EH (cell line): Measurements from ENCODE around the gene UVRAG.
A peak's percentile ranks its signal among the peaks of the same experiment; 100 is the strongest.
"Not testable (repeated sequence)": the region's sequence is repeated elsewhere in the genome, so short reads cannot be mapped to it uniquely, and the experiment has no call there.

Experiments
- DNase-seq: peaks from one replicate; pipeline ENCODE4 v3.0.0-alpha.2; 2015; ENCODE audit warnings: low read depth

The UVRAG gene

DNA sequence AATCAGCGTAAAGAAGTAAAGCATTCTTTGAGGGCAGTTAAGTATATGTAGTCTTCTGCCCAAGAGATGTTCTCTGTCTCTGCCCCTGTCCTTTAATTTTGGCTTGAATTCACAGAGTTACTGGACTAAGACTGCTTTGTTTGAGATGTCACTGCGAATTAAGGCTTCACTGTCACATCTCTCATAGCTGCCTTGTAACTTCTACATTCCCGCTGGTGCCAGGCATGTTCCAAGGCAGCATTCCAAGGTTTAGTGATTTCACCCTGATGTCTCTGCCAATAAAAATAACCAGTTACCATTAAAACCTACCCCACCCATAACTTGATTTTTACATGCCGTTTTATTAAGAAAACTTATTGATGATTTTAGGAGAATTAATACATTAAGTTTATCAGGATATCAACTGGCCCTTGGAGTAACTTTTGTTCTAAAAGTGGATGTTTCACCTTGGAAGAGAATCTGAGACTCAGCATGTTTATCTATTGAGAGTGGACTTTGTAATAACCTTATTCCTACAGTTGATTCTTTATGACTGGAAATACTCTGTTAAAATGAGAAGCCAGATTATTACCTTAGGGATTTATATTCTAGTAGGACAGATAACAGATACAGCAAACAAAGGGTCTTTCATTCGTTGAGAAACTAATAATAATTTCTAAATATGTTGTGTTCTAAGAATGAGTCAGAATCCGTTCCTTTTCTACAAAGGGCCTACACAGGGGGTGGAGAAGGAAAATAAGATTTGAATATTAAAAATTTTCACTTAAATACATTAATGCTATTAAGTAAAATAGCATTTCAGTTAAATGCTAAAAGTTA, 110.2 kb downstream of the UVRAG start:
- DNase-seq: peak; percentile 67

GRCh38 chr11:75925785-75926164, 110.8 kb downstream of the UVRAG start:
- peak; percentile 52 for DNase-seq

GRCh38 chr11:75929706-75930105, 114.7 kb downstream of the UVRAG start:
- no peak for DNase-seq

- no peak for DNase-seq
Measured at GRCh38 chr11:75930534-75930933, 115.5 kb downstream of the UVRAG start.

DNA sequence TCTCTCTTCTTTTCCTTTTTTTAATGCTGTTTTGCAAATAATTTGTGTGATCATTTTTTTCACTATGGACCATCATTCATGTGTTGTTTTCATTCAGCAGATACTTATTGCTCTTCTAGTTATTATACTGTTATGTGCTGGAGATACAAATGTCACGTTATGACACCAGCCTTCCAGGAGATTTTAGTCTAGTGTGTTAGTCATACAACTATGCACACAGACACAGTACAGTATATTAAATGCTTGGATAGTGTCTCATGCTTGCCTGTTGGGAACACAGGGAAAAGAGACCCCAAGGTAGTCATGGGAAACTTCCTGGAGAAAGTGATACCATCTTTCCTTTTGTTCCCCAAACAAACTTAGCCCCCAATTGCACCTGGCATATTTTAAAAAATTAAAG, 116.1 kb downstream of the UVRAG start:
- peak; percentile 50 for DNase-seq

- not testable (repeated sequence) for DNase-seq
Measured at GRCh38 chr11:75933736-75934135, 118.7 kb downstream of the UVRAG start.

GRCh38 chr11:75934851-75935250, 119.8 kb downstream of the UVRAG start:
- no peak for DNase-seq

DNA sequence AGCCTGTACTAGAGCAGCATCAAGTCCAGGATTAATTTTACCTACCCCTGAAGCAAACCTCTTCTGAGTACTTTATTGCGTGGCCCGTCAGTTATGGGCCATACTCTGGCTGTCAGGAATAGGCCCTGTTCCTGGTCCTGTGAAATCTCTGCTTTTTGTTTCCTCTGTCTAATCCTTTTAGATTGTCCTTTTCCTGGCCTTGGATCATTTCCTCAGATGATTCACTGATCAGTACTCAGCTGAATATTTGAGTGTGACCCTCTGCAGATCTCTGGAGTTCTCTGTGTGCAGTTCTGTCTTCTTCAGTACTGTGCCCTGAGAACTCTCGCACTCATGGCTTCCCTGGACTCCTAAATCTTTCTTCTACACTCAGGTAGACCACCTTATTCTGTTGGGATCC, 123.5 kb downstream of the UVRAG start:
- peak; percentile 40 for DNase-seq

DNA sequence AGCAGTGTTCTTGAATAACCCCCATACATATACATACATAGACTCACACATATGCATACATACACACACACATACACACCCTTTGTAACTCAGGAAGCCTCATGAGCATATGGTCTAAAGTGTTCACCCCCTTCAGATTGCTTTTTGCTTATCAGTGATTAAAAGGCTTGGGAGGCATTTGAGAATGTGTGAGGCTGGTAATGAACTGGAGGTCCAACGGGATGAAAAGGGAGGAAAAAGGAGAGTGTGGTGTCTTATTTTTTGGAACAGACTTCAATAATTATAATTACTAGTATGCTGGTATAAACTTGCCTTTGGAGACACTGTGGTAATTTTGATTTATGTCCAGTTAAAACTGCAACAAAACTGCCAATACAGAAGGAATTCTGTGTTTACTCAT, 124.5 kb downstream of the UVRAG start:
- no peak for DNase-seq

DNA sequence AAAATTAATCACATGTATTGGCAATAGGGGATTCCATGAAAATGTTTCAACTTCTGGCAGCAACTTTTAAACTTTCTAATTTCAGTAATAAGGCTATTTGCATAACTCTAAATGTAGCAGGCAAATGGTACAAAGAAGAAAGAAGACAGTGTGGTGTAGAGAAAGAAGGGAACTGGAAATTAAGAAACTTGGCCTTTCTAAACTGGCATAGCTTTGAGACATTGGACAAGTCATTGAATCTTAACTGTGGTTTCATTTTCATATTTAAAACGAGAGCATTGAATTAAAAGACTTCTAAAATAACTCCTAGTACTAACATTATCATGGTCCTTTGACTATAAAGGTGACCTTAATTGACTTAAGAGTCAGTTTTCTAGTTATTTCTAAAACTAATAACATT, 125.0 kb downstream of the UVRAG start:
- no peak for DNase-seq

GRCh38 chr11:75940911-75941310, 125.9 kb downstream of the UVRAG start:
- no peak for DNase-seq

- DNase-seq: no peak
Measured at GRCh38 chr11:75944515-75944914, 129.5 kb downstream of the UVRAG start.

- no peak for DNase-seq
Measured at GRCh38 chr11:75945446-75945845, 130.4 kb downstream of the UVRAG start.

DNA sequence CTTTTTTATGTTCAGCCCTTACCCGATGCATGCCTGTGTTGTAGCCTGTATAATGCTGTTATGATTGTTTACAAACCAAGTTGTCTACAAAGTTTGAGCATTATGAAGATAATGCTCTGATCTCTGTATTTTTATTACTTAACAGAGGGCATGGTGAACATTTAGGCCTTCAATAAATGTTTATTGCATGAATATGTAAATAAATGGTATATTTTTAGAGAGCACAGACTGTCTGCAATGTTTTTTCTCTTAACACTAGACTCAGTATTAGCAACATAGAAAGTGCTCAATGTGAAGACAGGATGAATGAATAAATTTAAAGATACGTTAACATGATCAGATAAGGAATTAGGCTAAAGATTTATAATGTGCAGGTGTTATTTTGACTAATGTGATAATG, 130.9 kb downstream of the UVRAG start:
- DNase-seq: no peak

DNA sequence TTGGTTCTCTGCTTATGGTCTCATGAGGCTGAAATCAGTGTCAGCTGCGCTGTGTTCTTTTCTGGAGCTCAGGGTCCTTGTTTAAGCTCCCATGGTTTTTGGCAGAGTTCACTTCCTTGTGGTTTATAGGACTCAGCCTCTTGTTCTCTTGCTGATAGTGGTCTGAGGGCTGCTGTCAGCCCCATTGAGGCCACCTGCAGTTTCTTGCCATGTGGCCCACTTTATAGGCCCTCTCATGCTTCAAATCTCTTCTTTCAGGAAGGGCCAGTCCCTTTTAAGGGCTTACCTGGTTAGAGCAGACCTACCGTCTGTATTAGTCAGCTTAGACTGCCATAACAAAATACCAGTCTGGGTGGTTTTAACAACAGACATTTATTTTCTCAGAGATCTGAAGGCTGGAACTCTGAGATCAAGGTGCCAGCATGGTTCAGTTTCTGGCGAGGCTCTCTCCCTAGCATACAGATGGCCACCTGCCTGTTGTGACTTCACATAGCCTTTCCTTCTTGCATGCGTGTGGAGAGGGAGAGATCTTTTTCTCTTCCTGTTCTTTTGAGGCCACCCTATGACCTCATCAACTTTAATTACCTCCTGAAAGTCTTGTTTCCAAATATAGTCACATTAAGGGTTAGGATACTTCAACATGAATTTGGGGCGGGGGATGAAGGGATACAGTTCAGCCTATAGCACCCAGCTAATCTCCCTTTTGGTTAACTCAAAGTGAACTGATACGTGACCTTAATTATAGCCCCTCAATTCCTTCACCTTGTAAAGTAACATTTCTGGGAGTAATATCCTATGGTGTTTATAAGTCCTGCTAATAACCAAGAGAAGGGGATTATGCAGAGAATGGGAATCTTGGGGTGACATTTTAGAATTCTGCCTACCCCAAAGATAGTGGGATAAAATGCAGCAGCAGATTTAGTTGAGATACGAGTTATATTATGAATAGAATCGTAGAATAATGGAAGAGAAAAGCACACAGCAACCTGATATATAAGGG, 131.8 kb downstream of the UVRAG start:
- DNase-seq: peak; percentile 46

- DNase-seq: peak; percentile 52
Measured at GRCh38 chr11:75949023-75949672, 134.1 kb downstream of the UVRAG start.

- no peak for DNase-seq
Measured at GRCh38 chr11:75950141-75950540, 135.1 kb downstream of the UVRAG start.

GRCh38 chr11:75954039-75954438, 139.0 kb downstream of the UVRAG start:
- peak; percentile 27 for DNase-seq

DNA sequence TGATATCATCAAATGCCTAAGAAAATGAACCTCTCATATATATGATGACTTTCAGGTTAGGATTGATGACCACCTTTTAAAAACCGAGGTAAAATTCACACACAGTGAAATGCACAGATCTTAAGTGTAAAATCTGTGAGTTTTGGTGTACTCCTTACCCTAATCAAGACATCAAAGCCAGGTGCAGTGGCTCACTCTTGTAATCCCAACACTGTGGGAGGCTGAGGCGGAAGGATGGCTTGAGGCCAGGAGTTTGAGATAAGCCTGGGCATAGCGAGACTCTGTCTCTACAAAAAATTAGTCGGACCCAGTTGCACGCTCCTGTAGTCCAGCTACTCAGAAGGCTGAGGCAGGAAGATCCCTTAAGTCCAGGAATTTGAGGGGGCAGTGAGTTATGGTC, 140.4 kb downstream of the UVRAG start:
- DNase-seq: no peak

GRCh38 chr11:75959540-75959939, 144.5 kb downstream of the UVRAG start:
- DNase-seq: no peak

GRCh38 chr11:75964071-75964470, 149.1 kb downstream of the UVRAG start:
- no peak for DNase-seq

GRCh38 chr11:75966537-75967287, 151.7 kb downstream of the UVRAG start:
- DNase-seq: peak; percentile 81
